Testis (tissue), 3 donors: ENCODE data around the gene TELO2. TPM values are rescaled to one million over a fixed set of nuclear protein-coding genes. Genes with fewer than 3 reads are reported as not detected.

Experiments used
- DNase-seq: peaks from one replicate; pipeline ENCODE4 v3.0.0-alpha.2; 2019
- H3K27ac ChIP-seq, 2 donors: fragments of 200-600 bp; sonication (generic); one replicate each; pipeline ENCODE4 v1.5.1; 2019
- H3K27me3 ChIP-seq: fragments of 200-600 bp; sonication (generic); one replicate; pipeline ENCODE4 v1.5.1; 2019
- H3K36me3 ChIP-seq: fragments of 200-600 bp; sonication (generic); one replicate; pipeline ENCODE4 v1.5.1; 2017; ENCODE audit warnings: low read depth; ENCODE audit errors: missing control alignments
- H3K4me1 ChIP-seq: fragments of 200-600 bp; sonication (generic); one replicate; pipeline ENCODE4 v1.5.1; 2019
- H3K4me3 ChIP-seq, 2 donors: fragments of 200-600 bp; sonication (generic); one replicate each; pipeline ENCODE4 v1.5.1; 2017 to 2019
- H3K9me3 ChIP-seq: fragments of 200-600 bp; sonication (generic); one replicate; pipeline ENCODE4 v1.5.1; 2017
- POLR2A ChIP-seq: fragments of 450-650 bp; IDR thresholded peaks from one replicate; pipeline ENCODE4 v1.6.1; 2017; ENCODE audit warnings: antibody characterized with exemption, mild to moderate bottlenecking, moderate library complexity
- WGBS, 2 donors: methylation state at CpG; one replicate each; pipeline ENCODE4 v1.1.5; 2018; 5-methylcytosine and 5-hydroxymethylcytosine counted together
- intact Hi-C: fragments of 100-400 bp; cut with DNase I; formaldehyde crosslinking; loops from one replicate; pipeline ENCODE4 v1.15.1; 2023; ENCODE audit warnings: low total_unique reads
- polyA plus RNA-seq: library from polyadenylated mRNA; stranded (reverse); fragments of 350-450 nt; fragmentation: Illumina TruSeq; extraction: RNeasy Lipid Tissue Mini Kit (QIAGEN cat#74804); gene quantifications from one replicate; pipeline ENCODE4 v1.2.3, GENCODE V29; 2014; ENCODE audit warnings: low read depth, low replicate concordance; ENCODE audit not compliant: insufficient read depth
- total RNA-seq, 2 donors: library from RNA; depleted of rRNA; stranded (reverse); fragments of >200 nt; gene quantifications; one replicate each; pipeline ENCODE4 v1.2.3, GENCODE V29; 2016
- TF ChIP-seq, protein P1 (sequence below), 3 experiments: fragments of 450-650 bp in 2 of 3; fragments of 200-600 bp in 1 of 3; sonication (generic) in 1 of 3; IDR thresholded peaks; one replicate each; pipeline ENCODE4 v1.5.1; 2016 to 2019; ENCODE audit warnings: antibody characterized with exemption in 3 of 3, mild to moderate bottlenecking in 2 of 3, moderate library complexity in 1 of 3

Gene TELO2
- total and polyA plus RNA-seq, 3 donors from 2014 or later: 25.7 to 46.0 (median 45.2) TPM

DNA sequence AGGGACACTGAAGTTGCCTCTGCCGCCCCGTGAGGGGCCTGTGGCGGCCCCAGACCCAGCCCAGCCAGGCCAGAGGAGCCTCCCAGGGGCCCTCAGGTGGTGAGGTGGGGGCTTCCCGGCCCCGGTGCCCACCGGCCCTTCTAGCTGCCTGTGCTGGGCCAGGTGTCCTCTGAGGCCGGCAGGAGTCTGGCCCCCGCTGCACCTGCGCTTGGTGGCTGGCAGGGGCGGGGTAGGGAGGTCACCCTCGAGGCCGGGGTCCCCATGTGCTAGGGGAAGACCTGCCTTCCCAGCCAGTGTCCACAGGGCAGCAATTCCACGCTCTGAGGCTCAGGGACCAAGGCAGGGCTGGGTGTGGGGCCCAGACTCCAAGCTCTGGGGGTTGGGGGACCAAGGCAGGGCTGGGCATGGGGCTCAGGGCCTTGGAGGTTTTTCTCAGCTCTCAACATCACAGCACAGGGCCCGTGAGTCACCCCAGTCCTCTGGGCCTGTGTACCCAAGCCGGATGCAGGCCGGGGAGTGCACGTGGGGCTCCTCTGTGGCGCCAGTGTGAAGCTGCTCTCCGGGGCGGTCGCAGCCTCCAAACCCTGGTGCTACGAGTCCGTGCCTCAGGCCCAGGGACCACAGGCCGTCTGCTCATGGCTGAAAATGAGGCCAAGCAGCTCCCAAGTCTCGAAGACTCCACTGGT lies 47.5 kb upstream of the TELO2 start:
- Histone ChIP-seq H3K27me3 (no peaks in the 10 kb centered on the region), H3K27ac (no peak overlapping the region), H3K9me3 (no peaks in the 10 kb centered on the region), H3K36me3 (no peaks in the 10 kb centered on the region), H3K4me1 (no peaks in the 10 kb centered on the region), H3K4me3 (no peak overlapping the region)
- WGBS, 2 donors: 80 to 85% methylated on average over 3 to 17 of the region's 25 CpGs
- DNase-seq: no peak
- TF ChIP-seq POLR2A: no peak
- TF ChIP-seq, protein P1, sequence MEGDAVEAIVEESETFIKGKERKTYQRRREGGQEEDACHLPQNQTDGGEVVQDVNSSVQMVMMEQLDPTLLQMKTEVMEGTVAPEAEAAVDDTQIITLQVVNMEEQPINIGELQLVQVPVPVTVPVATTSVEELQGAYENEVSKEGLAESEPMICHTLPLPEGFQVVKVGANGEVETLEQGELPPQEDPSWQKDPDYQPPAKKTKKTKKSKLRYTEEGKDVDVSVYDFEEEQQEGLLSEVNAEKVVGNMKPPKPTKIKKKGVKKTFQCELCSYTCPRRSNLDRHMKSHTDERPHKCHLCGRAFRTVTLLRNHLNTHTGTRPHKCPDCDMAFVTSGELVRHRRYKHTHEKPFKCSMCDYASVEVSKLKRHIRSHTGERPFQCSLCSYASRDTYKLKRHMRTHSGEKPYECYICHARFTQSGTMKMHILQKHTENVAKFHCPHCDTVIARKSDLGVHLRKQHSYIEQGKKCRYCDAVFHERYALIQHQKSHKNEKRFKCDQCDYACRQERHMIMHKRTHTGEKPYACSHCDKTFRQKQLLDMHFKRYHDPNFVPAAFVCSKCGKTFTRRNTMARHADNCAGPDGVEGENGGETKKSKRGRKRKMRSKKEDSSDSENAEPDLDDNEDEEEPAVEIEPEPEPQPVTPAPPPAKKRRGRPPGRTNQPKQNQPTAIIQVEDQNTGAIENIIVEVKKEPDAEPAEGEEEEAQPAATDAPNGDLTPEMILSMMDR (IDR thresholded peaks at IDR 0.05): no peak
- intact Hi-C loops: no loop called here

DNA sequence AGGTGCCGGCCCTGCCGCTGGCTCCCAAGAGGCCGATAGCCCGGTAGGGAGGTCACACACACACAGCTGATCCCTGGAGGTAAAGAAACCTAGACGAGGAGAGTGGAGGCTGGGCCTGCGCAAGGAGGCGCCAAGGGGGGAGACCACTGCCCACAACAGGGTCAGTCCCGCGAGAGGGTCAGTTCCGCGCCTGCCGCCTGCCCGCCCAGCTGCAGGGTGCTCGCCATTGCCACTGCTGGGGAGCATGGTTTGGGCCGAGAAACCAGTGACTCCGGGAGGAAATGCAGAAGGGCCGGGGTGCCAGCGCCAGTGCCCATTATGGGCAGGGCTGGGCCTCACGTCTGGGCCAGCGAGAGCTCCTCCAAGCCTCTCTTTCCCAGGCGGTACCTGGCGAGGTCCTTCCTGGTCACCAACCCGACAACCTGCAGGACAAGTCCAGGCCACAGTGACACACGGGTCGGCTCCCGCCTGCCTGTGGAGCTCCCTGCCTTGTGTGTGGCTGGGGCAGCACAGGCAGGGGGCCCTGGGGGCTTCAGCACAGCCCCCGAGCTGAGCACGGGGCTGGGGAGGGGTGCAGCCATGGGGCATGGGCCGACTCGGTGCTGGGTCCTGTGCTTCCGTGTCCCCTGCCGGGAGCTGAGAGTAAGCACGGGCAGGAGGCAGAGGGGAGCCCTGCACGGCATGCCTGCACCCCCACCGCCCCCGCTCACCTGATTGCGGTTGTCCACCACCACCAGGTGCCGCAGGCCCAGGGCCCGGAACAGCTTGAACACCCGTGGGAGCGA lies 46.7 kb upstream of the TELO2 start:
- intact Hi-C loops: no loop called here
- H3K27ac ChIP-seq: no peak overlapping the region
- 91 to 92% methylated on average over 26 to 40 of the region's 41 CpGs for WGBS, 2 donors

DNA sequence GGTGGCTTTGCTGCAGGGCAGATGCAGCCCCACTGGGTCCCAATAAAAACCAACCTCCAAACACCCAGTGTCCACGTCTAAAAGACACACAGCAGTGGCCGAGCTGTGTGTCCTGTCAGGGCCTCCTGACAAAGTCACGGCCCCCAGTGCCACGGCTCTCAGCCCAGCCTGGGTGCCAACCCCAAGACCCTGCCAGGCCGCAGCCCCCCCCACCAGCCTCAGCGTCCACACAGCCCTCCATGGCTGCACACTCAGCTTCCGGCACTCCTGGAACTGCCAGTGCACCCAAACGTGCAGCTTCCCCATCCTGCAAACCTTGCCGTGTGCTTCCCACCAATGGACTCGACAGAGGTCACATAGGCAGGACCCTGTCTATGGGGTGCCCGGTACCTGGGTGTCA lies 45.2 kb upstream of the TELO2 start:
- 71 to 92% methylated on average over 1 to 9 of the region's 11 CpGs for WGBS, 2 donors

More for the DNA sequence above, 46.7 kb upstream of the TELO2 start:
- Histone ChIP-seq H3K4me1 (no peaks in the 10 kb centered on the region), H3K27me3 (no peaks in the 10 kb centered on the region), H3K9me3 (no peaks in the 10 kb centered on the region), H3K36me3 (no peaks in the 10 kb centered on the region), H3K4me3 (no peak overlapping the region)
- DNase-seq: no peak
- TF ChIP-seq, protein P1 (IDR thresholded peaks at IDR 0.05): no peak
- no peak for TF ChIP-seq POLR2A

DNA sequence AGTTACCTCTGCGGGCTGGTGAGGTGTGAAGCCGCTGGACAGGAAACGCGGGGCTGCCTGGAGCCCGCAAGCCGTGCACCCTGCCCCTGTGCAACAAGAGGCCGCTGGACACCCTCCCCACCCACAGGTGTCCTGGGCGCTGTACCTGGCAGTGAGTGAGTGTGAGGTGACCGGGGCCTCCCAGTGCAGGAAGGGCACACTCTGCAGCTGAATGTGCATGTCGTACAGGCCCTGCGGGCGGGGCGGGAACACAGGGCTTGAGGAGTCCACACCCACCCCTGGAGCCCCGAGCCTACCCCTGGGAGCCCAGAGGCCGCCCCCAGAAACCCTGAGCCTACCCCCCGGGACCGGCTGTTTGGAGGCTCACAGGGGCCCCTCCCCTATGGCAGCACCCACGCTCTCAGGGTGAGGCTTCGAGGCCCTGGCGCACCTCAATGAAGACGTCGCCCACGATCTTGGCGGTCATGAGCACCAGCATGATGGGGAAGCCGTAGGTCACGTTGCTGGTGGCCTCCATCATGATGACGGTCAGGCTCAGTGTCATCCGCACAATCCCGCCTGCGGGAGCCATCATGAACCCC lies 44.5 kb upstream of the TELO2 start:
- no peak for TF ChIP-seq POLR2A
- TF ChIP-seq, protein P1 (IDR thresholded peaks at IDR 0.05): no peak
- DNase-seq: no peak
- intact Hi-C loops: no loop called here
- no peaks in the 10 kb centered on the region for H3K27me3 ChIP-seq
- H3K4me1 ChIP-seq: no peaks in the 10 kb centered on the region
- WGBS, 2 donors: 97% methylated on average over 30 of the region's 30 CpGs; no CpG with 5 or more reads in 1 of the 2 donors
- H3K27ac ChIP-seq: no peak overlapping the region
- no peaks in the 10 kb centered on the region for H3K9me3 ChIP-seq
- H3K36me3 ChIP-seq: no peaks in the 10 kb centered on the region
- H3K4me3 ChIP-seq: no peak overlapping the region

More for the DNA sequence above, 45.2 kb upstream of the TELO2 start:
- no peaks in the 10 kb centered on the region for H3K36me3 ChIP-seq
- no peaks in the 10 kb centered on the region for H3K27me3 ChIP-seq
- no peaks in the 10 kb centered on the region for H3K4me1 ChIP-seq
- DNase-seq: no peak
- no peaks in the 10 kb centered on the region for H3K9me3 ChIP-seq
- H3K27ac ChIP-seq: no peak overlapping the region
- intact Hi-C loops: no loop called here
- no peak for TF ChIP-seq POLR2A
- TF ChIP-seq, protein P1 (IDR thresholded peaks at IDR 0.05): no peak
- H3K4me3 ChIP-seq: no peak overlapping the region
